Ureter (tissue), 1 donor: ENCODE results near the gene TRIP6. TPM values are rescaled to one million over a fixed set of nuclear protein-coding genes. Genes with fewer than 3 reads are reported as not detected.
"Not testable (repeated sequence)": the region's sequence is repeated elsewhere in the genome, so short reads cannot be mapped to it uniquely, and the experiment has no call there.

ENCODE experiments used
- DNase-seq: peaks from one replicate; pipeline ENCODE4 v3.0.0-alpha.2; 2020; ENCODE audit warnings: low spot score
- total RNA-seq: library from RNA; stranded (reverse); gene quantifications from one replicate; pipeline ENCODE4 v1.2.4, GENCODE V29; 2023
- donor health status: DM: yes; HTN: yes; CAD: no.

TRIP6 gene
- total RNA-seq, 1 donor from 2014 or later: 120 TPM

GRCh38 chr7:100837099-100837836 is 29.9 kb upstream of the TRIP6 start:
- DNase-seq: peak; percentile 92

GRCh38 chr7:100839361-100839760 is 27.8 kb upstream of the TRIP6 start:
- no peak for DNase-seq

- no peak for DNase-seq
These were observed 26.6 kb upstream of the TRIP6 start for GRCh38 chr7:100840470-100841100.

GRCh38 chr7:100847360-100847759 is 19.8 kb upstream of the TRIP6 start:
- no peak for DNase-seq

- DNase-seq: peak; percentile 93
These were observed 14.9 kb upstream of the TRIP6 start, which contains the start of gene SLC12A9 for GRCh38 chr7:100852048-100852872. SLC12A9 (plus strand) TSS chr7:100852713; CDS start chr7:100854198, 1,485 bp downstream.

GRCh38 chr7:100854146-100854895 is 12.9 kb upstream of the TRIP6 start:
- DNase-seq: no peak

- not testable (repeated sequence) for DNase-seq
These were observed 12.3 kb upstream of the TRIP6 start for GRCh38 chr7:100854899-100855298.

GRCh38 chr7:100855515-100855914 is 11.7 kb upstream of the TRIP6 start:
- no peak for DNase-seq

GRCh38 chr7:100856871-100857282 is 10.3 kb upstream of the TRIP6 start:
- DNase-seq: no peak

GRCh38 chr7:100859856-100860255 is 7.3 kb upstream of the TRIP6 start:
- no peak for DNase-seq

GRCh38 chr7:100860702-100861615 is 6.2 kb upstream of the TRIP6 start:
- DNase-seq: no peak

GRCh38 chr7:100861616-100861985 is 5.6 kb upstream of the TRIP6 start:
- DNase-seq: no peak

- no peak for DNase-seq
These were observed 3.7 kb upstream of the TRIP6 start for GRCh38 chr7:100863406-100863950.

- no peak for DNase-seq
These were observed 2.8 kb upstream of the TRIP6 start for GRCh38 chr7:100864263-100864845.

GRCh38 chr7:100865372-100865911 is 1.7 kb upstream of the TRIP6 start:
- peak; percentile 78 for DNase-seq

- peak; percentile 92 for DNase-seq
These were observed 1.1 kb upstream of the TRIP6 start for GRCh38 chr7:100865938-100866728.

- no peak for DNase-seq
These were observed 503 bp upstream of the TRIP6 start for GRCh38 chr7:100866729-100867039.

- no peak for DNase-seq
These were observed 744 bp downstream of the TRIP6 start for GRCh38 chr7:100867776-100868485.
